ENCODE data around the gene FAM180A.

FAM180A gene

GRCh38 chr7:135744938-135745702 lies 3.5 kb downstream of the FAM180A start:
- Histone ChIP-seq H3K23ac (ENCODE audit: low read length) (no peak overlapping the region), H2AK5ac (ENCODE audit: low read length) (no peak overlapping the region), H3K27ac (ENCODE audit: low read depth, low read length) (no peak overlapping the region), H2BK120ac (ENCODE audit: low read depth, low read length) (no peak overlapping the region), H3K56ac (ENCODE audit: low read length) (no peak overlapping the region), H2BK5ac (ENCODE audit: low read length) (no peak overlapping the region), H3K79me1 (ENCODE audit: low read length) (no peaks in the 10 kb centered on the region), H3K27me3 (ENCODE audit: insufficient read depth, low read length, poor library complexity) (no peaks in the 10 kb centered on the region), H3K79me2 (ENCODE audit: control insufficient read depth, insufficient read depth, low read length) (no peaks in the 10 kb centered on the region), H2BK15ac (replicated peaks; ENCODE audit: low read depth) (no peak overlapping the region), H4K5ac (ENCODE audit: low read length) (no peak overlapping the region), H3K4me1 (ENCODE audit: control insufficient read depth, low read depth, low read length) (no peaks in the 10 kb centered on the region), H3K36me3 (ENCODE audit: control insufficient read depth, insufficient read depth, low read length) (no peaks in the 10 kb centered on the region), H3K4ac (ENCODE audit: low read depth, low read length) (no peak overlapping the region), H3K4me2 (ENCODE audit: low read length) (no peak overlapping the region), H3K4me3 (ENCODE audit: low read length) (no peak overlapping the region), H4K8ac (ENCODE audit: low read depth, low read length) (no peak overlapping the region), H3K9ac (ENCODE audit: low read length) (no peak overlapping the region), H3K18ac (ENCODE audit: low read length) (no peak overlapping the region)
- no peak for DNase-seq
- no CpG with 5 or more reads among the region's 8 CpGs for WGBS (ENCODE audit: extremely low coverage, insufficient coverage, low lambda C conversion rate)

GRCh38 chr7:135743907-135744731 lies 4.5 kb downstream of the FAM180A start:
- no peak overlapping the region for H4K5ac ChIP-seq (ENCODE audit: low read length)
- no peaks in the 10 kb centered on the region for H3K4me1 ChIP-seq (ENCODE audit: control insufficient read depth, low read depth, low read length)
- no peak overlapping the region for H2BK15ac ChIP-seq (replicated peaks; ENCODE audit: low read depth)

GRCh38 chr7:135742371-135742770 lies 6.2 kb downstream of the FAM180A start:
- H3K56ac ChIP-seq (ENCODE audit: low read length): no peak overlapping the region
- no peak overlapping the region for H3K27ac ChIP-seq (ENCODE audit: low read depth, low read length)
- H3K36me3 ChIP-seq (ENCODE audit: control insufficient read depth, insufficient read depth, low read length): no peaks in the 10 kb centered on the region
- no CpG with 5 or more reads among the region's 4 CpGs for WGBS (ENCODE audit: extremely low coverage, insufficient coverage, low lambda C conversion rate)
- no peak overlapping the region for H3K4ac ChIP-seq (ENCODE audit: low read depth, low read length)
- no peak overlapping the region for H3K4me3 ChIP-seq (ENCODE audit: low read length)
- H4K5ac ChIP-seq (ENCODE audit: low read length): no peak overlapping the region
- H3K79me2 ChIP-seq (ENCODE audit: control insufficient read depth, insufficient read depth, low read length): no peaks in the 10 kb centered on the region
- no peaks in the 10 kb centered on the region for H3K79me1 ChIP-seq (ENCODE audit: low read length)
- no peaks in the 10 kb centered on the region for H3K27me3 ChIP-seq (ENCODE audit: insufficient read depth, low read length, poor library complexity)
- no peak overlapping the region for H3K9ac ChIP-seq (ENCODE audit: low read length)
- no peak overlapping the region for H2BK15ac ChIP-seq (replicated peaks; ENCODE audit: low read depth)
- H2BK120ac ChIP-seq (ENCODE audit: low read depth, low read length): no peak overlapping the region
- DNase-seq: no peak
- no peak overlapping the region for H3K4me2 ChIP-seq (ENCODE audit: low read length)
- H2AK5ac ChIP-seq (ENCODE audit: low read length): no peak overlapping the region
- no peak overlapping the region for H3K23ac ChIP-seq (ENCODE audit: low read length)
- H3K18ac ChIP-seq (ENCODE audit: low read length): no peak overlapping the region
- H2BK5ac ChIP-seq (ENCODE audit: low read length): no peak overlapping the region
- H3K4me1 ChIP-seq (ENCODE audit: control insufficient read depth, low read depth, low read length): no peaks in the 10 kb centered on the region
- no peak overlapping the region for H4K8ac ChIP-seq (ENCODE audit: low read depth, low read length)

More at GRCh38 chr7:135743907-135744731, 4.5 kb downstream of the FAM180A start:
- Histone ChIP-seq H3K9ac (ENCODE audit: low read length) (no peak overlapping the region), H3K27me3 (ENCODE audit: insufficient read depth, low read length, poor library complexity) (no peaks in the 10 kb centered on the region), H3K18ac (ENCODE audit: low read length) (no peak overlapping the region), H2BK120ac (ENCODE audit: low read depth, low read length) (no peak overlapping the region), H3K23ac (ENCODE audit: low read length) (no peak overlapping the region), H3K79me2 (ENCODE audit: control insufficient read depth, insufficient read depth, low read length) (no peaks in the 10 kb centered on the region), H3K4ac (ENCODE audit: low read depth, low read length) (no peak overlapping the region), H3K36me3 (ENCODE audit: control insufficient read depth, insufficient read depth, low read length) (no peaks in the 10 kb centered on the region), H3K56ac (ENCODE audit: low read length) (no peak overlapping the region), H3K4me2 (ENCODE audit: low read length) (no peak overlapping the region), H3K4me3 (ENCODE audit: low read length) (no peak overlapping the region), H3K79me1 (ENCODE audit: low read length) (no peaks in the 10 kb centered on the region), H2BK5ac (ENCODE audit: low read length) (no peak overlapping the region), H3K27ac (ENCODE audit: low read depth, low read length) (no peak overlapping the region), H2AK5ac (ENCODE audit: low read length) (no peak overlapping the region), H4K8ac (ENCODE audit: low read depth, low read length) (no peak overlapping the region)
- no peak for DNase-seq
- WGBS (ENCODE audit: extremely low coverage, insufficient coverage, low lambda C conversion rate): no CpG with 5 or more reads among the region's 14 CpGs

GRCh38 chr7:135741905-135742304 lies 6.7 kb downstream of the FAM180A start:
- Histone ChIP-seq H3K4me1 (ENCODE audit: control insufficient read depth, low read depth, low read length) (no peaks in the 10 kb centered on the region), H3K23ac (ENCODE audit: low read length) (no peak overlapping the region), H3K36me3 (ENCODE audit: control insufficient read depth, insufficient read depth, low read length) (no peaks in the 10 kb centered on the region), H3K79me1 (ENCODE audit: low read length) (no peaks in the 10 kb centered on the region), H3K4ac (ENCODE audit: low read depth, low read length) (no peak overlapping the region), H3K4me3 (ENCODE audit: low read length) (no peak overlapping the region), H3K27me3 (ENCODE audit: insufficient read depth, low read length, poor library complexity) (no peaks in the 10 kb centered on the region), H3K4me2 (ENCODE audit: low read length) (no peak overlapping the region), H3K79me2 (ENCODE audit: control insufficient read depth, insufficient read depth, low read length) (no peaks in the 10 kb centered on the region), H2BK5ac (ENCODE audit: low read length) (no peak overlapping the region), H3K9ac (ENCODE audit: low read length) (no peak overlapping the region), H4K5ac (ENCODE audit: low read length) (no peak overlapping the region), H2BK120ac (ENCODE audit: low read depth, low read length) (no peak overlapping the region), H3K56ac (ENCODE audit: low read length) (no peak overlapping the region), H4K8ac (ENCODE audit: low read depth, low read length) (no peak overlapping the region), H2BK15ac (replicated peaks; ENCODE audit: low read depth) (no peak overlapping the region), H2AK5ac (ENCODE audit: low read length) (no peak overlapping the region), H3K18ac (ENCODE audit: low read length) (no peak overlapping the region), H3K27ac (ENCODE audit: low read depth, low read length) (no peak overlapping the region)
- no peak for DNase-seq
- WGBS (ENCODE audit: extremely low coverage, insufficient coverage, low lambda C conversion rate): no CpG with 5 or more reads among the region's 2 CpGs

GRCh38 chr7:135740889-135741288 lies 7.7 kb downstream of the FAM180A start:
- Histone ChIP-seq H2BK15ac (replicated peaks; ENCODE audit: low read depth) (no peak overlapping the region), H3K9ac (ENCODE audit: low read length) (no peak overlapping the region), H3K4ac (ENCODE audit: low read depth, low read length) (no peak overlapping the region), H3K27me3 (ENCODE audit: insufficient read depth, low read length, poor library complexity) (no peaks in the 10 kb centered on the region), H3K56ac (ENCODE audit: low read length) (no peak overlapping the region), H3K23ac (ENCODE audit: low read length) (no peak overlapping the region), H3K36me3 (ENCODE audit: control insufficient read depth, insufficient read depth, low read length) (no peaks in the 10 kb centered on the region), H4K8ac (ENCODE audit: low read depth, low read length) (no peak overlapping the region), H3K4me2 (ENCODE audit: low read length) (no peak overlapping the region), H3K4me3 (ENCODE audit: low read length) (no peak overlapping the region), H3K79me1 (ENCODE audit: low read length) (no peaks in the 10 kb centered on the region), H3K79me2 (ENCODE audit: control insufficient read depth, insufficient read depth, low read length) (no peaks in the 10 kb centered on the region), H2BK5ac (ENCODE audit: low read length) (no peak overlapping the region), H2AK5ac (ENCODE audit: low read length) (no peak overlapping the region), H3K4me1 (ENCODE audit: control insufficient read depth, low read depth, low read length) (no peaks in the 10 kb centered on the region), H3K27ac (ENCODE audit: low read depth, low read length) (no peak overlapping the region), H2BK120ac (ENCODE audit: low read depth, low read length) (no peak overlapping the region), H4K5ac (ENCODE audit: low read length) (no peak overlapping the region), H3K18ac (ENCODE audit: low read length) (no peak overlapping the region)
- DNase-seq: no peak
- WGBS (ENCODE audit: extremely low coverage, insufficient coverage, low lambda C conversion rate): no CpG with 5 or more reads among the region's 3 CpGs
